ENCODE results near the gene NPAS1.

NPAS1 gene

GRCh38 chr19:47022541-47023447 is 3.2 kb downstream of the NPAS1 start:
- H3K79me2 ChIP-seq (ENCODE audit: control insufficient read depth, low read length) = no peaks in the 10 kb centered on the region
- H3K36me3 ChIP-seq (ENCODE audit: control insufficient read depth, low read length) = no peaks in the 10 kb centered on the region
- H3K27ac ChIP-seq (ENCODE audit: low read depth, low read length) = no peak overlapping the region
- H3K9me3 ChIP-seq (ENCODE audit: control insufficient read depth, insufficient read depth, low read length) = no peaks in the 10 kb centered on the region
- no peaks in the 10 kb centered on the region for H3K9me2 ChIP-seq (replicated peaks; ENCODE audit: control insufficient read depth, low read length)
- no peaks in the 10 kb centered on the region for H3F3A ChIP-seq (ENCODE audit: control insufficient read depth, insufficient read depth)
- H3K4me1 ChIP-seq (ENCODE audit: control insufficient read depth, low read length) = no peaks in the 10 kb centered on the region
- H3K4me2 ChIP-seq (ENCODE audit: low read length) = no peak overlapping the region
- H3K4me3 ChIP-seq (ENCODE audit: low read length) = no peak overlapping the region
- TF ChIP-seq CTCF (IDR thresholded peaks at IDR 0.05; ENCODE audit: low read depth, low read length, poor library complexity, severe bottlenecking) = no peak
- peak; percentile 86; the same call in 1 of the 2 replicates for TF ChIP-seq EZH2phosphoT487 (IDR thresholded peaks at IDR 0.05; ENCODE audit: borderline replicate concordance, low read length)
- peaks cover 54% of the 10 kb centered on the region for H3K27me3 ChIP-seq (ENCODE audit: control insufficient read depth, low read length)
- no peaks in the 10 kb centered on the region for H4K20me1 ChIP-seq (ENCODE audit: control insufficient read depth, insufficient read depth, low read depth, low read length)

DNA sequence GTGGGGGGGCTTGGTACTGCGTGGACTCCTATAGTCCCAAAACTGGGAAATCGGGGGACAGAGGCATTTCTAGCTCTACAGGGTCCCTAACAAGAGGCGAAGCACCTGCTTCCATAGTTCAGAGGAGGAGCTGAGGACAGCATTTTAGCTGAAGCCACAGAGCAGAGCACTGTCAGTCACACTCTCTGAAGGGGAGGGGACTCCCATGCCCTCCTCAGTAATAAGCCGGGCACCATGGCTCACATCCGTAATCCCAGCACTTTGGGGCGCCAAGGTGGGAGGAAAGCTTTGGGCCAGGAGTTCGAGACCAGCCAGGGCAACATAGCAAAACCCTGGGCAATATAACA is 3.8 kb downstream of the NPAS1 start:
- Histone ChIP-seq H3K9me2 (replicated peaks; ENCODE audit: control insufficient read depth, low read length) (no peaks in the 10 kb centered on the region), H3K9me3 (ENCODE audit: control insufficient read depth, insufficient read depth, low read length) (no peaks in the 10 kb centered on the region), H3K36me3 (ENCODE audit: control insufficient read depth, low read length) (no peaks in the 10 kb centered on the region), H3K4me1 (ENCODE audit: control insufficient read depth, low read length) (no peaks in the 10 kb centered on the region), H3K4me2 (ENCODE audit: low read length) (no peak overlapping the region), H3K4me3 (ENCODE audit: low read length) (no peak overlapping the region), H3K79me2 (ENCODE audit: control insufficient read depth, low read length) (no peaks in the 10 kb centered on the region), H3K27ac (ENCODE audit: low read depth, low read length) (no peak overlapping the region), H4K20me1 (ENCODE audit: control insufficient read depth, insufficient read depth, low read depth, low read length) (no peaks in the 10 kb centered on the region), H3F3A (ENCODE audit: control insufficient read depth, insufficient read depth) (no peaks in the 10 kb centered on the region), H3K27me3 (ENCODE audit: control insufficient read depth, low read length) (peaks cover 61% of the 10 kb centered on the region)
- TF ChIP-seq EZH2phosphoT487 (IDR thresholded peaks at IDR 0.05; ENCODE audit: borderline replicate concordance, low read length) (no peak), CTCF (IDR thresholded peaks at IDR 0.05; ENCODE audit: low read depth, low read length, poor library complexity, severe bottlenecking) (no peak)

DNA sequence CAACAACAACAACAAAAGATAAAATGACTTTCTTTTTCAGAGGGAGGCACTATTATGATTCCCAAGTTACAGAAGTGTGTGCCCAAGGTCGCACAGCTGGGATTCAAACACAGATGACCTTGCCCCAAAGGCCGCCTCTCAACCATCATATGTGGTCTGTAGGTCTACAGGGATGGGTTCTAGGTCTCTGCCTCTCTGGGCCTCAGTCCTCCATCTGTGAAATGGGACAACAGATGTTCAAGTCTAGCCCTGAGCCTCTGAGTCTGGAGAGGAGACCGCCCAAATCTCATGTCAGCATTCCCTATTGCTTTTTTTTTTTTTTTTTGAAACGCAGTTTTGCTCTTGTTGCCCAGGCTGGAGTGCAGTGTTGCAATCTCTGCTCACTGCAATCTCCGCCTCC is 4.9 kb downstream of the NPAS1 start:
- H3K4me2 ChIP-seq (ENCODE audit: low read length) = no peak overlapping the region
- H3K9me3 ChIP-seq (ENCODE audit: control insufficient read depth, insufficient read depth, low read length) = no peaks in the 10 kb centered on the region
- no peaks in the 10 kb centered on the region for H3K9me2 ChIP-seq (replicated peaks; ENCODE audit: control insufficient read depth, low read length)
- no peaks in the 10 kb centered on the region for H3K4me1 ChIP-seq (ENCODE audit: control insufficient read depth, low read length)
- H3K27me3 ChIP-seq (ENCODE audit: control insufficient read depth, low read length) = peaks cover 61% of the 10 kb centered on the region
- H3K36me3 ChIP-seq (ENCODE audit: control insufficient read depth, low read length) = no peaks in the 10 kb centered on the region
- H3F3A ChIP-seq (ENCODE audit: control insufficient read depth, insufficient read depth) = no peaks in the 10 kb centered on the region
- H3K79me2 ChIP-seq (ENCODE audit: control insufficient read depth, low read length) = no peaks in the 10 kb centered on the region
- H3K27ac ChIP-seq (ENCODE audit: low read depth, low read length) = no peak overlapping the region
- TF ChIP-seq CTCF (IDR thresholded peaks at IDR 0.05; ENCODE audit: low read depth, low read length, poor library complexity, severe bottlenecking) = no peak
- no peak for TF ChIP-seq EZH2phosphoT487 (IDR thresholded peaks at IDR 0.05; ENCODE audit: borderline replicate concordance, low read length)
- no peaks in the 10 kb centered on the region for H4K20me1 ChIP-seq (ENCODE audit: control insufficient read depth, insufficient read depth, low read depth, low read length)
- H3K4me3 ChIP-seq (ENCODE audit: low read length) = no peak overlapping the region

All from DOHH2 (cell line).